GM18505 (cell line): ENCODE data around the gene LRP1B.
"Not testable (repeated sequence)": the region's sequence is repeated elsewhere in the genome, so short reads cannot be mapped to it uniquely, and the experiment has no call there.

Experiments
- ATAC-seq: cut with Tn5 transposase; IDR thresholded peaks from one replicate; pipeline ENCODE4 v1.9.1; 2021; ENCODE audit not compliant: unreplicated experiment
- POLR2A ChIP-seq: IDR thresholded peaks from 4 replicates; pipeline ENCODE4 v1.6.1; 2011; ENCODE audit warnings: borderline replicate concordance; ENCODE audit not compliant: insufficient read depth, insufficient read length; ENCODE audit errors: extremely low read depth

LRP1B gene

DNA sequence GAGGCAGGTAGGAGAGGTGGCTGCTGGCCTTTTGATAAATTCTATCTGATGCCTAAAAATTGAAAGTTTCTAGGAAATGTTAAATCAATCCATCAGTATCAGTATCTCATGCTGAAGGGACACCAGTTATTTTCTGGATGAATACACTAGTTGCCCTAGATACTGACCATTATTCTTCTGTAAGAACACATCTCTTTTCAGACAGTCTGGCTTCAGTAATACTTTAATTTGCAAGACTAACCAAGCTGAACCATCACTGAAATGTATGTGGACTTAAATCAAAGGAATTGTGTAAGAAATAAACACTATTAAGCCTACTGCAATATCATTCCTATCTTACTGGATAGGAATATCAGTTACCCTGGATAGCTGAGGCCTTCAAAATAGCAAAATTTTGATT, 1546.3 kb downstream of the LRP1B start:
- ATAC-seq: no peak
- no peak for TF ChIP-seq POLR2A

GRCh38 chr2:140580532-140581151, 1550.2 kb downstream of the LRP1B start:
- no peak for TF ChIP-seq POLR2A
- ATAC-seq: no peak

DNA sequence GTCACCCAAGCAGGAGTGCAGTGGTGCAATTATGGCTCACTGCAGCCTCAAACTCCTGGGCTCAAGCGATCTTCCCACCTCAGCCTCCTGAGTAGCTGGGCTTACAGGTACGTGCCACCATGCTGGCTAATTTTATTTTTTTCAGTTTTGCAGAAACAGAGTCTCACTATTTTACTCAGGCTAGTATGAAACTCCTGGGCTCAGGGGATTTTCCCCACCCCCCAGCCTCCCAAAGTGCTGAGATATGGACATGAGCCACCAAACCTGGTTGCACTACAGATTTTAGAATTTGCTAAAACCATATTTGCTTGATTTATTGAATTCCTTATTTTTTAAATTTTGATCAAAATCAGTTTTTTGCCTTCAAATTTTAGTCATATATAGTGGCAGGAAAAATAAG, 1553.4 kb downstream of the LRP1B start:
- no peak for ATAC-seq
- no peak for TF ChIP-seq POLR2A

DNA sequence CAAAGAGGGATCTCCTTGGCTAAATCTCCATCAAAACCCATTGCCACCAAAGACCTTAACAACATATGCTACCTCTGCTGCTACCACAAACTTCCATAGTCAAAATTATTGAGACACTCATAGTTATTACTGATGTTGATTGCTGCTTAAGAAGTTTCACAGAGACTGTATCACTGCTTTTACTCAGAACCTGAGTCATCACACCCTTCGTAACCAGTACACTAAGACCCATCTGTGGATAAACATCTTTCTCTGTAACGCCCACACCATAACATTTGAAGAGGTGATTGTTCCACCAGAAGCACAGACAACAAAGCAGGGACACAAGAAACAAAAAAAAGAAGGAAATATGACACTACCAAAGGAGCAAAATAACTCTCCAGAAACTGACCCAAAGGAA, 1563.1 kb downstream of the LRP1B start:
- TF ChIP-seq POLR2A: no peak
- no peak for ATAC-seq

- ATAC-seq: no peak
- no peak for TF ChIP-seq POLR2A
These were observed 1565.1 kb downstream of the LRP1B start for GRCh38 chr2:140565756-140566155.

DNA sequence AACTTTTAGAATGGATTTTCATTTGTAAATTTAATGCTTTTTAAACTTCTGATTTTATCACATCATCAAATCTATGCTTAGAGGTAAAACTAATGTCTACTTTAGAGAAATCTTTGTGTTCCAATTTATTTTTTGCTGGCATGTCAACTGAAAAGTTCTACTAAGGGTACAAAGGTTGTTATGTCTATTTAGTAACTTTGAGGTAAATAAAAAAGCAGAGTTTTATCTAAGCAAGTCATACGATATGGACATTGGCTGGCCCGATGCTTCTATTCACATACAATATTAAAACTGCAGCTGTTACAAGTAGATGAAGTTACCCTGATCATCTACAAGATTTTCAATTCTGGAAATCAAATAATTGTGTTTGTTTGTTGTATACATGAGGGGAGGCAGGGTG, 1575.1 kb downstream of the LRP1B start:
- ATAC-seq: no peak
- no peak for TF ChIP-seq POLR2A

GRCh38 chr2:140552634-140553033, 1578.2 kb downstream of the LRP1B start:
- TF ChIP-seq POLR2A: no peak

DNA sequence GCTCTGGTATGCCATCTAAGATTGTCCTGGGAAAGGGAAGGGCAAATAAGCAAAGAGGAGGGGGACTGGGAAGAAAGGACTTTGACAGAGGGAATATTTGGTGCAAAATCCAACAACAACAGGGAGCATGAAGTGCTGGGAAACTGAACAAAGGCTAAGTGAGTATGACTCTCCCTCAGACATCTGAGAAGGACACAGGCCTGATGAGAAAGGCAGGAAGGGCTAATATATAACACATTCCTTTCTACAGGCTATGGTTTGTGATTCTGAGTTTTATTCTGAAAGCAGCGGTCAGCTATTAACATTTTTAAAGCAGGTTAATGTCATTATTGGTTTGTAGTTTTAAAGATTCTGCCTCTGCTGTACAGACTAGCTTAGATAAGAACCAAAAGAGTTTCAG, 1579.5 kb downstream of the LRP1B start:
- TF ChIP-seq POLR2A: no peak
- no peak for ATAC-seq

More at GRCh38 chr2:140552634-140553033, 1578.2 kb downstream of the LRP1B start:
- ATAC-seq: no peak

- ATAC-seq: no peak
- no peak for TF ChIP-seq POLR2A
These were observed 1580.0 kb downstream of the LRP1B start for GRCh38 chr2:140550821-140551220.

GRCh38 chr2:140544769-140545168, 1586.0 kb downstream of the LRP1B start:
- ATAC-seq: not testable (repeated sequence)

- TF ChIP-seq POLR2A: no peak
- ATAC-seq: no peak
These were observed 1588.2 kb downstream of the LRP1B start for GRCh38 chr2:140542627-140543026.

DNA sequence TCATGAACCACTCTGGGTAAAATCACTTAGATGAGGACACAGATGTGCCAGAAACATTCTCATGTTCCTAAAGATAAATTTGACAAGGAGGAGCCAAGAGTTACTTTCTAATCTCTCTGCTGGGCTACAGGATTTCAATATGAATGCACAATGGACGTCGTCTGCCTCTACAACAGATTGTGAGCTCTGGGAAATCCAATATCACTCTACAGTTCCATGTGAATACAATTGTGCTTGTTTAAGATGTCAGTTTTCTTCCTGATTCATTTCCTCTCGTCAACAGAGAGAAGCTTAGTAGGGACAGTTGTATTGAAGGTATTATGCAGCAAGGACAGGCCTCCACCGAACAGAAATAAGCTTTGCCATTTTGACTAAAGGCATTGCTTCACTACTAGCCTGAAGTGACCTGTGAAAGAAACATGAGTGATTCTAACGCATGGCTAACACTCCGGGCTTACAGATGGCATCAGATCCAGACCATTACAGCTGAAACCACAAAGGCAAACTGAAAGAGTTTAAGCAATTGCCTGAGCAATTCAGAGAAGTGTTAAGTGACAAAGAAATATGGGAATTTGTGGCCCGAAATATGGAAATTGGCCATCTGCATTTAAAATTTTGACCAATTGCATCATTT, 1591.5 kb downstream of the LRP1B start:
- no peak for TF ChIP-seq POLR2A

DNA sequence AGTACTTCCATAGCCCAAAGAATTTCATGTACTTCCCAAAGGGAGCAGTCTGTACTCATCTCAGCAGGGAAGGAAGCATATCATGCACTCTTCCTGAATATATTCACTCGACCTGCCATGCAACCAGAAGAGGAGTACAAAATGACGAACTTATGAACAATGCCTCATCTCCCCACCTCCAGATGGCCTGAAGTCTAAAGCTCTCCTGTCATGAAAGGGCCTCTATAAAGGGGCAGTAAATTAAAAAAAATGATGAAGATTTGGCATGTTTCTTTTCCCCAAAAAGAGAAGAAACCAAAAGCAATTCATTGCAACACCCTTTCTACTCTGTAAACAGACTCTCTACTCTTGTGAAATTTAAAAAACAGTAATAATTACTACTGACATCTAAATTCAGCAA, 1601.1 kb downstream of the LRP1B start:
- no peak for TF ChIP-seq POLR2A
- no peak for ATAC-seq

More for the DNA sequence above, 1591.5 kb downstream of the LRP1B start:
- no peak for ATAC-seq

GRCh38 chr2:140528982-140529381, 1601.8 kb downstream of the LRP1B start:
- no peak for TF ChIP-seq POLR2A
- no peak for ATAC-seq
